Measurements from ENCODE around the gene SLC39A1. TPM values are rescaled to one million over a fixed set of nuclear protein-coding genes. Genes with fewer than 3 reads are reported as not detected.

SLC39A1 gene
- total RNA-seq, 1 donor from 2014 or later: 107 TPM

- peak; percentile 44 for TF ChIP-seq CTCF (conservative IDR thresholded peaks at IDR 0.05; ENCODE audit: low read depth, low read length)
- peak within 1 kb of the TSS; percentile 67 for H3K4me3 ChIP-seq (ENCODE audit: low read depth, low read length)
- DNase-seq (ENCODE audit: low read depth): no peak
These were observed 4.0 kb upstream of the SLC39A1 start, which contains the start of gene CREB3L4 for GRCh38 chr1:153967107-153967999. Gene CREB3L4, plus strand, starts transcription at chr1:153967902. Its CDS starts 624 bp downstream, at chr1:153968526.

- DNase-seq (ENCODE audit: low read depth): no peak
- peak overlapping the region; percentile 69 for H3K4me3 ChIP-seq (ENCODE audit: low read depth, low read length)
- no peak for TF ChIP-seq CTCF (conservative IDR thresholded peaks at IDR 0.05; ENCODE audit: low read depth, low read length)
These were observed 554 bp upstream of the SLC39A1 start for GRCh38 chr1:153963850-153964331.

GRCh38 chr1:153962088-153963029 lies 978 bp downstream of the SLC39A1 start:
- H3K4me3 ChIP-seq (ENCODE audit: low read depth, low read length): peak overlapping the region; percentile 69
- TF ChIP-seq CTCF (conservative IDR thresholded peaks at IDR 0.05; ENCODE audit: low read depth, low read length): no peak
- no peak for DNase-seq (ENCODE audit: low read depth)

- no peak for TF ChIP-seq CTCF (conservative IDR thresholded peaks at IDR 0.05; ENCODE audit: low read depth, low read length)
- DNase-seq (ENCODE audit: low read depth): no peak
- H3K4me3 ChIP-seq (ENCODE audit: low read depth, low read length): peak overlapping the region; percentile 69
These were observed 1.9 kb downstream of the SLC39A1 start for GRCh38 chr1:153961421-153961820.

GRCh38 chr1:153960206-153960605 lies 3.1 kb downstream of the SLC39A1 start:
- no peak for TF ChIP-seq CTCF (conservative IDR thresholded peaks at IDR 0.05; ENCODE audit: low read depth, low read length)
- DNase-seq (ENCODE audit: low read depth): no peak
- H3K4me3 ChIP-seq (ENCODE audit: low read depth, low read length): no peak overlapping the region

GRCh38 chr1:153959454-153959853 lies 3.9 kb downstream of the SLC39A1 start:
- no peak for DNase-seq (ENCODE audit: low read depth)
- no peak for TF ChIP-seq CTCF (conservative IDR thresholded peaks at IDR 0.05; ENCODE audit: low read depth, low read length)
- no peak overlapping the region for H3K4me3 ChIP-seq (ENCODE audit: low read depth, low read length)

All from epithelial cell of proximal tubule (primary cell).